ENCODE data around the gene RGS3. TPM values are rescaled to one million over a fixed set of nuclear protein-coding genes. Genes with fewer than 3 reads are reported as not detected.

Gene RGS3
- total and polyA plus RNA-seq, 2 of the 13 experiments (the other 11 are each of a cell fraction or from before 2014, with no cell fraction given), result 17.1 to 28.8 TPM

- Histone ChIP-seq H3K9me3 (ENCODE audit: low read length) (no peaks in the 10 kb centered on the region), H3K9ac (ENCODE audit: insufficient read depth, low read depth, low read length) (no peak overlapping the region), H3K36me3 (replicated peaks in 1 of 2; ENCODE audit: control insufficient read depth in 1 of 2, insufficient read depth in 2 of 2, low read length in 2 of 2) (peaks cover 47 to 97% of the 10 kb centered on the region in 2 experiments), H3K27me3 (ENCODE audit: control insufficient read depth in 1 of 2, insufficient read depth in 2 of 2, low read length in 2 of 2) (no peaks in the 10 kb centered on the region), H3K79me2 (ENCODE audit: insufficient read depth, low read length) (no peaks in the 10 kb centered on the region), H2AFZ (ENCODE audit: low read length) (no peak overlapping the region), H3K27ac (ENCODE audit: extremely low read length, insufficient read depth, low read length) (no peak overlapping the region), H3K4me3 (replicated peaks in 1 of 3; ENCODE audit: insufficient read depth in 1 of 3, low read depth in 2 of 3, low read length in 3 of 3) (no peak overlapping the region), H3K4me2 (ENCODE audit: low read depth, low read length) (no peak overlapping the region), H3K4me1 (ENCODE audit: insufficient read depth, low read length) (no peaks in the 10 kb centered on the region), H4K20me1 (ENCODE audit: insufficient read depth, low read length) (no peaks in the 10 kb centered on the region)
- ChIA-PET CTCF (ENCODE audit: low intra/inter-chr PET ratio, low total read pairs) (no interaction called here), POLR2A (no interaction called here)
- WGBS (ENCODE audit: low lambda C conversion rate), result 98% methylated on average over 6 of the region's 8 CpGs
- in situ Hi-C loops (cut with HindIII; ENCODE audit: extremely low pct_ligation_motif_present, low pct_unique_long_range_greater_than_20kb), result no loop called here
- DNase-seq (ENCODE audit: low spot score) (no peak), FAIRE-seq (no peak), ATAC-seq (no peak)
- TF ChIP-seq, protein P1, sequence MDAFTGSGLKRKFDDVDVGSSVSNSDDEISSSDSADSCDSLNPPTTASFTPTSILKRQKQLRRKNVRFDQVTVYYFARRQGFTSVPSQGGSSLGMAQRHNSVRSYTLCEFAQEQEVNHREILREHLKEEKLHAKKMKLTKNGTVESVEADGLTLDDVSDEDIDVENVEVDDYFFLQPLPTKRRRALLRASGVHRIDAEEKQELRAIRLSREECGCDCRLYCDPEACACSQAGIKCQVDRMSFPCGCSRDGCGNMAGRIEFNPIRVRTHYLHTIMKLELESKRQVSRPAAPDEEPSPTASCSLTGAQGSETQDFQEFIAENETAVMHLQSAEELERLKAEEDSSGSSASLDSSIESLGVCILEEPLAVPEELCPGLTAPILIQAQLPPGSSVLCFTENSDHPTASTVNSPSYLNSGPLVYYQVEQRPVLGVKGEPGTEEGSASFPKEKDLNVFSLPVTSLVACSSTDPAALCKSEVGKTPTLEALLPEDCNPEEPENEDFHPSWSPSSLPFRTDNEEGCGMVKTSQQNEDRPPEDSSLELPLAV (CRISPR knock-in tag; conservative IDR thresholded peaks at IDR 0.05; ENCODE audit: low read depth), result no peak
- TF ChIP-seq ZNF713 (CRISPR knock-in tag; IDR thresholded peaks at IDR 0.05) (no peak), FOXO4 (CRISPR knock-in tag; conservative IDR thresholded peaks at IDR 0.05) (no peak), MEF2D (CRISPR knock-in tag; IDR thresholded peaks at IDR 0.05) (no peak), ZSCAN31 (CRISPR knock-in tag; IDR thresholded peaks at IDR 0.05; ENCODE audit: low read depth) (no peak), ZNF362 (CRISPR knock-in tag; IDR thresholded peaks at IDR 0.05; ENCODE audit: borderline replicate concordance) (no peak), PBX2 (CRISPR knock-in tag; IDR thresholded peaks at IDR 0.05) (no peak), CEBPB (IDR thresholded peaks at IDR 0.05; ENCODE audit: borderline replicate concordance, low read depth, low read length) (no peak), ZMYM2 (CRISPR knock-in tag; IDR thresholded peaks at IDR 0.05) (no peak), CENPX (CRISPR knock-in tag; IDR thresholded peaks at IDR 0.05) (no peak), ETV6 (CRISPR knock-in tag; conservative IDR thresholded peaks at IDR 0.05) (no peak)
- TF ChIP-seq, protein P2, sequence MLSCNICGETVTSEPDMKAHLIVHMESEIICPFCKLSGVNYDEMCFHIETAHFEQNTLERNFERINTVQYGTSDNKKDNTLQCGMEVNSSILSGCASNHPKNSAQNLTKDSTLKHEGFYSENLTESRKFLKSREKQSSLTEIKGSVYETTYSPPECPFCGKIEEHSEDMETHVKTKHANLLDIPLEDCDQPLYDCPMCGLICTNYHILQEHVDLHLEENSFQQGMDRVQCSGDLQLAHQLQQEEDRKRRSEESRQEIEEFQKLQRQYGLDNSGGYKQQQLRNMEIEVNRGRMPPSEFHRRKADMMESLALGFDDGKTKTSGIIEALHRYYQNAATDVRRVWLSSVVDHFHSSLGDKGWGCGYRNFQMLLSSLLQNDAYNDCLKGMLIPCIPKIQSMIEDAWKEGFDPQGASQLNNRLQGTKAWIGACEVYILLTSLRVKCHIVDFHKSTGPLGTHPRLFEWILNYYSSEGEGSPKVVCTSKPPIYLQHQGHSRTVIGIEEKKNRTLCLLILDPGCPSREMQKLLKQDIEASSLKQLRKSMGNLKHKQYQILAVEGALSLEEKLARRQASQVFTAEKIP (CRISPR knock-in tag; IDR thresholded peaks at IDR 0.05; ENCODE audit: borderline replicate concordance), result no peak
- TF ChIP-seq, protein P3, sequence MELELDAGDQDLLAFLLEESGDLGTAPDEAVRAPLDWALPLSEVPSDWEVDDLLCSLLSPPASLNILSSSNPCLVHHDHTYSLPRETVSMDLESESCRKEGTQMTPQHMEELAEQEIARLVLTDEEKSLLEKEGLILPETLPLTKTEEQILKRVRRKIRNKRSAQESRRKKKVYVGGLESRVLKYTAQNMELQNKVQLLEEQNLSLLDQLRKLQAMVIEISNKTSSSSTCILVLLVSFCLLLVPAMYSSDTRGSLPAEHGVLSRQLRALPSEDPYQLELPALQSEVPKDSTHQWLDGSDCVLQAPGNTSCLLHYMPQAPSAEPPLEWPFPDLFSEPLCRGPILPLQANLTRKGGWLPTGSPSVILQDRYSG (CRISPR knock-in tag; IDR thresholded peaks at IDR 0.05), result no peak
- BruUV-seq (replicated peaks), result no TSS peak
- intact Hi-C loops (cut with micrococcal nuclease; ENCODE audit: unreplicated experiment), result no loop called here
Observed at GRCh38 chr9:113525831-113526230, 62.3 kb downstream of the RGS3 start.
